NCI-H146 treated with DMSO at 0.1 percent for 48 hours (cell line): ENCODE measurements around the gene OCA2.

Source experiments
- DNase-seq: peaks from one replicate; lab custom pipeline; 2025; ENCODE audit not compliant: unreplicated experiment; lab: John Stamatoyannopoulos, UW

Gene OCA2

DNA sequence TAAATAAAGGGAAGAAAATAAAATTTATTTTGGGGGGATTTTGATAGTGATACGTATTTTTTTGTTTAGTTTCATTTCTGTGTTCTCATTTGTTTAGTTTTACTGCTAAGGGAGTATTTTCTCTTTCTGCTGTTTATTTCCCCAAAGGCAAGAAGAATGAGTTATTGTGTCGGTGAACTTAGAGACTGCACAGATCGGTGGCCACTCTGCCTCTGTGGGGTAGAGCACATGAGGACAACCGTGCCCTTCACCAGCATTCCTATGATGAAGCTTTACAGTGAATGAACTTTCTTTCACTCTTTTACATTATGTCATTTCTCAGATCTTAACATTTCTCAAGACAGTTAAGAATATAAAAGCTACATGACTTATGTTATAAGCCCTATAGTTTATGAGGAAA, 214.4 kb downstream of the OCA2 start:
- DNase-seq, result no peak

DNA sequence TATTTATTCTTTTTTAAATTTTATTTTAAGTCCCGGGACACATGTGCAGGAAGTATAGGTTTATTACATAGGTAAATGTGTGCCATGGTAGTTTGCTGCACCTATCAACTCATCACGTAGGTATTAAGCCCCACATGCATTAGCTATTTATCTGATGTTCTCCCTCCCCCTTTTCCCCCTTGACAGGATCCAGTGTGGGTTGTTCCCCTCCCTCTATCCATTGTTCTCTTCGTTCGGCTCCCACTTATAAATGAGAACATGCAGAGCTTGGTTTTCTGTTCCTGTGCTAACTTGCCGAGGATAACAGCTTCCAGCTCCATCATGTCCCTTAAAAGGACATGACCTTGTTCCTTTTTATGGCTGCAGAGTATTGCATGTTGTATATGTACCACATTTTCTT, 220.3 kb downstream of the OCA2 start:
- DNase-seq, result no peak

DNA sequence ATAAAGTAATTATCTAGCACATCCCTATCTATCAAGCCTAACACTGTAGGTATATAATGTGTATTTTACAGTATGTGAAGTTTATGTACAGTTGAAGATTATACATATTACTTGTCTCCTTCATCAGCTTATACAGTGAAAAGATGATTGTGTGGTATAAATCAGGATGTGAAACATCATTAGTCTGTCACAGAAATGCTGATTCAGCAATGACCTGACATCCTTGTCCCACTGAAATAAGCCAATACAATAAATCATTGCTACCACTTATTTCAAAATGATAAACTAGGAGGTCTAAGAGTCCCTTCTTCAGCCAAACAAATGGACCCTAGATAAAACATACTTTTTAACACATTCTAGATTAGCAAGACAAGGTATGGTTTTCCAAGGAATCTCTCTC, 225.3 kb downstream of the OCA2 start:
- no peak for DNase-seq

DNA sequence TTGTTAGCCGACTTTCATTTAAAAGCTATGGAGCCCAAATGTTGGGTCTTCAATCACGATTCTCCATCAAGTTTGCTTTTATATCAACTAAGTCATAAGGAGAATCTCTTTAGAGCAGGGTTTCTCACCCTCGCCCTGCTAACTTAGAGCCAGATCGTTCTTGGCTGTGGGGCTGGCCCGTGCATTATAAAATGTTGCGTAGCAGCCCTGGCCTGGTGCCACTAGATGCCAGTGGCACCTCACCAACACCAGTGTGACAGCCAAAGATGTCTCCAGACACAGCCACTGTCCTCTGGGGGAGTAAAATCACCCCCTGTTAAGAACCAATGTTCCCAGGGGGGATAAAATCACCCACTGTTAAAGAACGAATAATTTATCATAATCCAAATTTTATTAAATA, 226.1 kb downstream of the OCA2 start:
- DNase-seq, result no peak

DNA sequence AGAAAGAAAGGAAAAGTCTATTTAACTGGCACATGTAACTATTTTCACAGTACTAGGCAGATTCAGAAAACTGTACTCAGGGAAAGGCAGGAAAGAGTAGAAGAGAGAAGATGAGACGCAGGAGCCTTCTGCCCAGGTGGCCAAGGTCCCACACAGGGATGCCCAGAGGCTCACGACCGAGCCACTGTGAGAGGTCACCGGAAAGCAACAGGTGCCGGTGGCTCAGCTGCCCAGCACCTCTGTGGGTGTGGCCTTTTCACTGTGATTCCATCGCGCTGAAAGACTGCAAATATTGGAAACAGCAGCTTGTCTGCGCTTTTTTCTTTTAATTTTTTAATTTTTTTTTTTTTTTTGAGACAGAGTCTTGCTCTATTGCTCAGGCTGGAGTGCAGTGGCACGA, 226.8 kb downstream of the OCA2 start:
- no peak for DNase-seq

DNA sequence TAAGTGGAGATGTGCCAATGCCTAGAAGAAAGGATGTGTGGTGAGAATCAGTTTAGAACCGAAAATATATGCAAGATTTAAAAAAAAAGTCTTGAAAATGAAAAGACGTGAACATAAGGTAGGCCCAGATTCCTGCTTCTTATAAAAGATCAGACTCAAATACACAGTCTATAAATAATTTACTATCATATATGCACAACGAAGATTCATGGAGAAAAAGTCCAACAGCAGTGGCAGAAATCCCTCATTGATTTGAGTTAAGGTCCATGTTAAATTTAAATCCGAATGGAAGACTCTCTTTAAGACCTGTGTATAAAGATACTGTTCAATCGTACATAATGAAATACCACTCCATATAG, 227.2 kb downstream of the OCA2 start:
- no peak for DNase-seq

DNA sequence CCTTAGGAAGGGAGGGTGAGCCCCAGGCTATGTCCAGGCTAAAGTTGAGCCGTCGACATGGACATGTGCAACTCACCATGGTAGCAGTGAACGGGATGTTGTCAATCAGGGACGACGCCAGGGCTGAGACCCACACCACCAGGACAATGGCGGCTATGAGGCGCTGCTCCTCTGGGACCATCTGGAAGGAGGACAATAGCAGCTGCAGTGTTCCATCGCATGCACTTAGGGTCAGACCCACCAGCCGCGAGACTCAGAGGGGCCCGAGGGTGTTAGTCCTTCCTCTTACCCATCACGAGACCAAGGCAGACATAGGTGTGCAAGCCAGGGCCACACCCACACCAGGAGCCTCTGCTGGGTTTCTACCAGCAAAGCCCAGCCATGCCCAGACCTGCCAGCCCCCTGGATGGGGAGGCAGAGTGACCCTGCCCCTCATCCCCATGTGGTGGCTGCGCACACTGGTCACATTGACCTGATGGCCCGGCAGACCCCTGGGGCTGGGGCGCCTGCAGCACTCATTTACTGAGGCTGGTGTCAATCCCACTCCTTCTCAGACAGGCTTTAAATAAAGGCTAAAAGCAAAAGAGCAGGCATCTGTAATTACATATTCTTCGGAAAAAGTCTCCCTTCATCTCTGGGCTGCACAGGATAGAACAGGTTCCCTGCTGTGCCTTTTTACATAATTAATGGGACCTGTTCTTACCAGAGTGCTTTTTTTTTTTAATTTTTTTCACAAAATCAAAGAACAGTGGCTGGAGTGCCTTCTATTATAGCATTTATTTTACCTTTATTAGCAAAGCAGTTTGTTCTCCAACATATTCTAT, 227.8 kb downstream of the OCA2 start:
- no peak for DNase-seq

DNA sequence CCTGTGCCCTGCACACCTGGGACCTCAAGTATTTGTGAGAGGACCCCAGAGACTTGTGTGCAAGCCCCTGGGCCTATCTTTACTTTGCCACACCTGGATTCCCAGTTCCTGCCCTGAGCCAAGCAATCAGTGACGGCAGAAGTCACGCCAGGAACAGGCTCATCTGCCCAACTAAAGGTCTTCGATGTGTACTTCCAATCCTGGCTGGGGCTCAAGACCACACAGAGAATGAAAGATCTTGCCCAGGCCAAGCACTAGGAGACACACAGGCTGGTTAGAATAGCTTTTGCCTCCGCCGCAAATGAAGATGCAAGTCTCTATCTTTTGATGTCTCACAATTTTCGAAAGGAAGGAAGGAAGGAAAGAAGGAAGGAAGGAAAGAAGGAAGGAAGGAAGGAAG, 228.8 kb downstream of the OCA2 start:
- no peak for DNase-seq

DNA sequence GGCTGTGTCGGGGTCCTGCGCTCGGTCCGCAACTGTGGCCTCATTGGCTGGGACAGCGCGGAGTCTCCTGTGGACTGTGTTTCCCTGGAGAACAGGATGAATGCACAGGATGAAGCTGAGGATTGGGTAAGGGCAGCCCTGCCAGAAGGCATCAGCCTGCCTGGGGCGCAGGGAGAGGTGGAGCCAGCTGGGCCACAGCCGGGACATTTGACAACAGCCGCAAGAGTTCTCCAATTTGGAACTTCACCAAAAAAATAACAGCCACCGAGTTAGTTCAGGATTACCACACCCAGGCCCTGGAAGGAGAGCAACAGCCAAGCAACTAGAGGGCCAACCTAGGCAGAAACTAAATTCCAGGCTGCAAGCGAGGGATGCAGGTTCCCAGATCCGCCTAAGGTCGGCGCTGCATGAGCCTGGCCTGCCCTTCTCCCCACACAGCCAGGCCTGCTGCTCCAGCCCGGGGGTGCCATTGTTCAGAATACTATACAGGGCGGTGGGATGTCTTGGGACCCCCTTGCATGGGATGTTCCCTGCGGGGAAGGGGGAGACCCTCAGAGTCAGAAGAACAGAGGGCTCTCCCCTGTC, 229.3 kb downstream of the OCA2 start:
- DNase-seq, result no peak

DNA sequence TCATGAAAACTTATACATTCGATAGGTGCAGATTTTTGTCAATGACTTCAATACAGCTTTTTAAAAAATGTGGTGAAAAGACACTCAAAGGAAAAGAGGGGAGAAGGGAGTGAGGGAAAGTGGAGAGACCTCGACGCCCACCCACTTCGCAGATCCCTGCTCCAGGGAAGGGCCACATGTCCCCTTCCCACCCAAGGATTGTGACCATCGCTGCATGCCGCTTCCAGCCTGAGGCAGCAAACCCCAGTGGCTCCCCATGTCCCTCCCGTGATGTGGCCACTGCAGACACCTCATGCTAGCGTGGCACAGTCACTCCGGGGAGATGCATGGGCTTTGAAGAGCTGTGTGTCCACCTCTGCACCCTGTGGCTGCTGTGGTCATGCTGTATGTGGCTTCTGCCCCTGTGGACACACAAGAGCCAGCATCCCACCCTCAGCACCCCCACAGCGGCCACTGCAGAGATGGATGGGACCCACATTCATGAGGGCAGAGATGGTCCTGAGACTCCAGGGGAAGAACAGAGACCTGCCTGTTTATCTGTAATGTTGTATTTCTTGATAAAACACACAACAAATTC, 230.2 kb downstream of the OCA2 start:
- no peak for DNase-seq

DNA sequence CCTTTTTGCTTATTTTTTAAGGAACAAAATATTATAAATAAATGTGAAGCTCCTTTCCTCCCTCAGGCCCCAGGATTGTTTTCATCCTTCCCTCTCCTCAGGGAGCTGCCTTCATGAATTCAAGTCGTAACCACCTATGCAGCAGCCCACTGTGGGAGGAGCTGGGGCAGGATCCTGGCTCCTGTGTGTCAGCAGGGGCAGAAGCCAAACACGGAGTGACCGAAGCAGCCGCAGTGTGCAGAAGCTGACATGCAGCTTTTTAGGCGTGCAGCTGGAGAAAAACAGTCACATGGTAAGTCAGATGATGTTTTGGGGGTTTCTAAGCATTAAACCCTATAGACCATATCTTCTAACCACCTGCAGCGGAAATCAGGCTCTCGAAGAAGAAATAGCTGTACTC, 231.3 kb downstream of the OCA2 start:
- DNase-seq, result no peak

DNA sequence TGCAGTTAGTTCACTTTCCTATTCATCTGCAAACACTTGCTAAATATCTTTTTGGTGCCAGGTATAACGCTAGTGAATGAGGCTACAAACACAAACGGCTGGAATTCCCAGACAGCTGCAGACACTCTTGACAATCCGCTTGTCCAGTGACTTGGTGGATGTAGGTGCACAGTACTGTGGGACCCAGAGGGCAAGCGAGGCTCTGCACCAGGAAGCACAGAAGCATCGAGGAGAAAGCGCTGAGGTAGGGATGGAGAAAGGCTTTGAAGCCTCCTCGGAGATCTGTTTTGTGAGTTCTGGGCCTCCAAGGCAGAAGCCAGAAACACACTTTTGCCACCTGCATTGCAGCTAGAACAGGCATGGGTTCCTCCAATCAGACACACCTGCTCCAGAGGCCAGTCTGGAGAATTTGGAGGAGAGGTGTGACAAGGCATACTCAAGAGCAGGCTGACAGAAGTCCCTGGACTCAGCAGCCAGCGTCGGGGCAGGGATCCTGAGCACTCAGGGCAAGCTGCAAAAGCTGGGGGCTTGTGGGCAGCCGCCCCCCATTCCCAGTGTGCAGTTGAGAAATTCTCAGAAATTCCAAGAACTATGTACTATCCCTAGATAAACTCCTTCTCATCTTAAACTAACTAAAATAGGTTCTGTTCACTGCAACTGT, 232.5 kb downstream of the OCA2 start:
- no peak for DNase-seq

DNA sequence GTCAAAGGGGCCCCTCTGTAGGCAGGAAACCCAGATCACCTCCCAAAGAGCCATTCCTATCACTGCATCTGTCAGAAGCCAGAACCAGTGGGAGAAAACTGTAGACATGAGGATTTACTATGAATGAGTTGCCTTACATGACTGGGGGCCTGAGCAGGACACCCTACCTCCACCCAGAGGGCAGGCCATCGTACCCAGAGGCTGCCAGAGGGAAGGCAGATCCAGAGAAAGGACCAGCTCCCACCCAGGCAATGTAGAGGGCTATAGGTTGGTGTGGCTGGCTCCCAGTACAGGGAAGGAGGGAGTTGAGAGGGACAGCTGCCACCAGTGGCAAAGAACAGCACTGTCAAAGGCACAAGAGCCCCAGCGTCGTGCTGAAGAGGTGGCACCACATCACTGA, 233.2 kb downstream of the OCA2 start:
- no peak for DNase-seq

DNA sequence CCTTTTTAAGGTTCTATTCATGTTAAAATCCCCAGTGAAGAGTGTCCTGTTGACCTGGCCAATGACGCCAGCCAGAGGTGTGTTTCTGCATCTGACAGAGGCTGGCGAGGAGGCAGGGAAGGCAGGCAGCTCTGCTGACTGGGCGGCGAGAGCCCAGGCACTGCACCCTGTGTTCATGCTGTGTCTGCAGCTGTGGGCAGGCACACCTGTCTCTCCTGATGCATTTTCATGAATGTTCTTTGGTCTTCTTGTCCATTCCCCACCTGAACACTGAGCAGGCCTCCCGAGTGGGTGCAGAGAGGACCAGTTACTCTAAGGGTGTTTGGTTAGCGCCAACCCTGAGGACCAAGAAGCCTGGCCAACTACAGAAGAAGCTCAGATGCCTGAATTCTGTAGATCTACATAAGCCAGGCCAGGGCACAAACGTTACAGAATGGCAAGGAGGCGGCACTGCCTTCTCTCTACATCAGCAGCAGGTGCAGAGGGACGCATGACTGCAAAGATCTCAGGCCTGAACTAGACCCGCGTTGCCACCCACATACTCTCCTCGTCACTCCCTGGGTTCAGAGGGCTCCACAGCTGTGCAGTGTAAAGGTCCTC, 233.7 kb downstream of the OCA2 start:
- DNase-seq, result no peak

DNA sequence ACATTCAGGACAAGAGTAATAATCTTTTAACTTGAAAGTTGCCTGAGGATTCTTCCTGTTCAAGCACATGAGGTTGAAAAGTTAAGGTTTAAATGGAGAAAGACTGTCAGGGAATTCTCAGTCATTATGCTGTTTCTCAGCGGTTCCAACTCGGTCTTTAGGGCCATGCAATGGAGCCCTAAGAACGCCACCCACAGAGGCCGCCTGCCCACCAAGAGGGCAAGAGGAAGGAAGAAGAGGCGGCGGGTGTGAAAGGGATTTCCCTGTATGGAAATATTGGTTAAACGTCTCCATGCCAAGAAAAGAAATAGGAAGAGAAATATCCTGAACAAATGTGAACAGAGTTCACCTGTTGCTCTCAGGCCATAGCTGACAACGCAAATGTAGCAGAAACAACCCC, 234.4 kb downstream of the OCA2 start:
- DNase-seq, result no peak

DNA sequence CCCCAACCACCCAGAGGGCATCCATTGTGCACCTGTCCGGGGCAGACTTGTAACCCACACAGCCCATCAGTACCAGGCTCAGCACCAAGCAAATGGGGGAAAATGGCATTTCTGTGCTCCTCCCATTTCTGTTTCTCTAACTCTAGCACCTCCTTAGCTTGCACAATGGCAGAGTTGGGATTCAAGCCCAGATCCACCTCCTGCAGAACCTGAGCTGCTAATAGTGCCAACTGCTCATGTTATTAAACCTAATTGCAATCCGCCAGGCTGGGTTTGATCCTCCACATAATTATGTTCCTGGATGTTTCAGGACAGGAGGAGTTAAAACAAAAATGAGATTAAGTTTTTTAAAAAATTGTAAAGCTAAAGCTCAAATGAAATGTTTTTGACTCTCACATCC, 235.0 kb downstream of the OCA2 start:
- DNase-seq, result no peak

DNA sequence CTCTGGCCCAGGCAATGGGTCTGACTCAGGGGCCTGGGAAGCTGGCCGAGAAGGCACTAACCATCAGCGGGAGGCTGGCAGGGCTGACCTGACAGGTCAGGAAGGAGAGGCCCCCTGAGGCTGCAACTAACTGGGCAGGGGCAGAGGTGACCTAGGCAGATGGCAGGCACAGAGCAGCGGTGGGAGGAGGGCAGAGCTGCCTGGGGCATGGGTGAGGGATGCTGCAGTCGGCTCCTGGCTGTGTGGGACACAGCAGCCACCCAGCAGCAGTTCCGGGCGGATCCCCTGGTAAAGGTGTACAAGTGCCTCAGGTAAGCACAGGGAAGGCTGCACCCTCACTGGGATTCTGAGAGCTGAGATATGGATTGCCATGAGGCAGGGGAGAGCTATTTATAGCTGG, 236.1 kb downstream of the OCA2 start:
- DNase-seq, result no peak

DNA sequence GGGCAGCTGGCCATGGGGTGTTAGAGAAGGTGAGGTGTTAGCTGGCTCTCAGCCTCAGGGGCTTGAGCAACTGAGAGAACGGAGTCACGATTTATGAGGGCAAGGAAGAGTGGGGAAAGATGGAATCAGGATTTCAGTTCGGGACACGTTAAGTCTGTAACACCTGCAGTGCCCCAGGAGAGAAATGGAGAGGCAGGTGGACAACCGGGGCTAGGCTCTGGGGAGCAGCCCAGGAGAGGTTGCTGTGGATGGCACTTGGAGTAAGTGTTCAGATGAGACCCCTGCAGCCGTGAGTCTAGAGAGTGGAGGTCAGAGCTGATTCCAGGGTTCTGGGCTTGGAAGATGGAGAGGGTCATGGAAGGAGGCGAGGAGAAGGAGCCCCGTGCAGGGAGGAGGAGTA, 237.9 kb downstream of the OCA2 start:
- no peak for DNase-seq

DNA sequence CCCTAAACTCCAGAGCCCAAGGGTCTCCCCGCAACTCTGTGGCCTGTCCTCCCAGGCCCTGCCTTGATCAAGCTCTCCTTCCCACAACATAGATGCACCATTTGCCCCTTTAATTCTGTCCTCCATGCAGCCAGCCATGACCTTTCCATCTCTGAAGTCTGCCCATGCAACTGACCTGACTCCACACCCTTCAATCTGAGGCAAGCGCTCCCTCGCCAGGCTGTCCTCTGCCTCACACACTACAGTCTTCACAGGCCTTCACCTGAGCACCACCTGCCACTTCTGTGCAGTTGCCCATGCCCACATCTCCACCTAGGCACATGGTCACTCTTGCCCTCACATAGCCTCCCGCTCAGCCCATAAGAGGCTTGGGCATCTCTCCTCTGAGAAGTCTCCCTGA, 244.0 kb downstream of the OCA2 start:
- DNase-seq, result no peak

DNA sequence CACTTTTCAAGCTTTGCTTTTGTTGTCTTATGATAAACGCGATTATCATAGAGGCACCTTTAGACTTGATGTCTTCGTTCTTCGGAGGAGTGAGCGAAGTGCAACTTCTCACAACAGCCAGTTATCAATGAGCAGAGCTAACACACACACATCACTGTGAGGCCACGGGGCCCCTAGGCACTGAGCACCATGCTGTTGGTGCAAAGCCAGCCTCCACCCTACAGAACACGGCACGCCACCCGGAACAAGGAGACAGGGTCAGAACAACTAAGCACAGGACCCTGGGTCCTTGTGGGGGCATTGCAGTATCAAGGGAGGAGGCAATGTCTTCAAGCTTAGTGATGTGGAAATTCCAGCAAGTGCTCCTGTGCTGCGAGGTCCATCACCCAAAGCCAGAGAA, 244.5 kb downstream of the OCA2 start:
- no peak for DNase-seq

DNA sequence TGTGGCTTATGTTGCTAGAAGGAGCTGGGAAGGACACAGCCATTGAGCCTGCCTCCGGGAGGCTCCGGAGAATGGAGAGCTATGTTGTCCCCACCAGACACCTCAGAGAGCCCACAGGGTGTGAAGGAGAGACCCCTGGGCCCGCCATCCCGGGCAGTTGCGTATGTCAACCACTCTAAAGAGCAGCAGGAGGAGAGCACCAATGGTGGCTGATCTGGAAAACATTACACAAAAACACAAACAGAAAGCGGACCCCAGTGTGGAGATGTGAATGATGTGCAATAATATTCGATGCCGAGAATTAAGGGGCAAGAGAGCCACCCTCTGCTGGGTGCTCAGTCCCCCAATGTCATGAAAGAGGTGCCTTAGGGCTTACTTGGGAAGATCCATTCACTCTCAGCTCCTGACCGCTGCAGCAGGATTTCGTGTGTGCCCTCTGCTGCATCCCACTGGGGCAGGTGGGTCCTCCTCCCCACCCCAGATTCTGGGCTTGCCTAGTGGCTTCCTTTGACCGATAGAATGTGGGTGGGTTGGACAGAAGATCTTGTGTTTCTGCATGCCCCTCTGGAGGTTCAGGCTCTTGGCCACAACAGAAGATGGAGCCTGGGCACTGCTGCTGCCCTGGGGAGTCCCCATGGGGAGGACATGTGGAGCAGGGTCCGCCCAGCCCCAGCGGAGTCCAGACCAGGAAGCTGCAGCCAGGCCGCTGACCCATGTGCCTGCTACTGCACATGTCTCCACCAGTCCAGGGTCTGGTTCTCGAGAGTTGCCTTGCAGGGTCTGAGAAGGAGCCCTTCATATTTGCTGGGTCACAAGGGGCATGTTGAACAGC, 245.3 kb downstream of the OCA2 start:
- DNase-seq, result no peak
